ENCODE measurements around the gene TBC1D8. TPM values are rescaled to one million over a fixed set of nuclear protein-coding genes. Genes with fewer than 3 reads are reported as not detected.

TBC1D8 gene
- total and polyA plus RNA-seq, 9 of the 15 experiments (the other 6 are each of a cell fraction or from before 2014, with no cell fraction given), result 0.36 to 1.3 (median 0.82) TPM

DNA sequence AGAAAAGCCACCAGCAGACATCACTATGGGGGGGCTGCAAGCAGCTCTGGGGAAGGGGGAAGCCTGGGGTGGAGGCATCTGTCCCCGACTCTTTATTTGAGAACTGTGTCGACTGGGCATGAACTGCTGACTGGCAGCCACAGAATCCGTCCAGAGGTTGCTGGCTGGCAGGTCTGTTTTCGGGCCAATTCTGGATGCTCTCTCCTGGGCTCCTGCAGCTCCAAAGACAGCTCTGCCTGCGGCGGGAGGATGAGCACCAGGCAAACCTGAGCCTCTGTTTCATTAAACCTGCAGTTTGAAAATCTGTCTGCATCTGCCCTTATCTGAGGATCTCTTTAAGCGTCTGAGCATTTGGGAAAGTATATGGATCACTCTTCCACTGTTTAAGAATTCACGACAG is 183.5 kb downstream of the TBC1D8 start:
- in situ Hi-C loops (cut with MboI), result no loop called here
- no peak for FAIRE-seq
- intact Hi-C loops (cut with micrococcal nuclease), result no loop called here
- ChIA-PET POLR2A (no interaction called here), CTCF (ENCODE audit: low intra/inter-chr PET ratio) (no interaction called here)
- no peaks in the 10 kb centered on the region for H3K9me3 ChIP-seq (replicated peaks; ENCODE audit: control insufficient read depth, insufficient read depth, low read depth, low read length)
- no peaks in the 10 kb centered on the region for H4K20me1 ChIP-seq (replicated peaks; ENCODE audit: control insufficient read depth, insufficient read depth, low read length)
- no peak overlapping the region for H3K27ac ChIP-seq (ENCODE audit: extremely low read depth, low read depth, low read length)
- H3K27me3 ChIP-seq (ENCODE audit: control insufficient read depth in 2 of 2, insufficient read depth in 2 of 2, low read length in 2 of 2), result peaks cover 50 to 80% of the 10 kb centered on the region in 2 experiments; a peak in 4 of 5 replicates
- H3K36me3 ChIP-seq (ENCODE audit: control insufficient read depth, insufficient read depth, low read length), result no peaks in the 10 kb centered on the region
- H3K4me1 ChIP-seq (replicated peaks in 1 of 2; ENCODE audit: control insufficient read depth in 2 of 2, insufficient read depth in 2 of 2, low read length in 2 of 2), result peaks cover 0 to 3% of the 10 kb centered on the region in 2 experiments; a peak in 1 of 5 replicates
- H3K9me1 ChIP-seq (ENCODE audit: control insufficient read depth, insufficient read depth, low read length), result no peaks in the 10 kb centered on the region
- H3K4me3 ChIP-seq, result no peak overlapping the region
- ATAC-seq, result no peak
- WGBS (ENCODE audit: insufficient coverage, low coverage, missing lambda C conversion rate), result 2% methylated on average over 8 of the region's 8 CpGs
- no peak overlapping the region for H3K4me2 ChIP-seq (ENCODE audit: insufficient read depth, low read length)
- H3K79me2 ChIP-seq (ENCODE audit: control insufficient read depth, insufficient read depth, low read length), result no peaks in the 10 kb centered on the region
- H2AFZ ChIP-seq (ENCODE audit: low read depth, low read length), result no peak overlapping the region
- no peak for DNase-seq (ENCODE audit: extremely low read depth in 1 of 4, low spot score in 3 of 4)
- no TSS peak for BruUV-seq (replicated peaks)
- no peak overlapping the region for H3K9ac ChIP-seq (ENCODE audit: insufficient read depth in 1 of 2, low read depth in 2 of 2, low read length in 2 of 2)
- no peak for TF ChIP-seq BCL6 (CRISPR knock-in tag; IDR thresholded peaks at IDR 0.05)
- TF ChIP-seq, protein P1, sequence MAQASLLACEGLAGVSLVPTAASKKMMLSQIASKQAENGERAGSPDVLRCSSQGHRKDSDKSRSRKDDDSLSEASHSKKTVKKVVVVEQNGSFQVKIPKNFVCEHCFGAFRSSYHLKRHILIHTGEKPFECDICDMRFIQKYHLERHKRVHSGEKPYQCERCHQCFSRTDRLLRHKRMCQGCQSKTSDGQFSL (CRISPR knock-in tag; IDR thresholded peaks at IDR 0.05), result no peak
- TF ChIP-seq, protein P1 (tag; IDR thresholded peaks at IDR 0.05), result no peak
- no peak for TF ChIP-seq ZNF212 (CRISPR knock-in tag; IDR thresholded peaks at IDR 0.05)
- no peak for TF ChIP-seq CCNT2 (IDR thresholded peaks at IDR 0.05; ENCODE audit: borderline replicate concordance, extremely low read depth, insufficient read length, low read depth, low read length)
- TF ChIP-seq TRIM24 (IDR thresholded peaks at IDR 0.05), result no peak
- TF ChIP-seq, protein P2, sequence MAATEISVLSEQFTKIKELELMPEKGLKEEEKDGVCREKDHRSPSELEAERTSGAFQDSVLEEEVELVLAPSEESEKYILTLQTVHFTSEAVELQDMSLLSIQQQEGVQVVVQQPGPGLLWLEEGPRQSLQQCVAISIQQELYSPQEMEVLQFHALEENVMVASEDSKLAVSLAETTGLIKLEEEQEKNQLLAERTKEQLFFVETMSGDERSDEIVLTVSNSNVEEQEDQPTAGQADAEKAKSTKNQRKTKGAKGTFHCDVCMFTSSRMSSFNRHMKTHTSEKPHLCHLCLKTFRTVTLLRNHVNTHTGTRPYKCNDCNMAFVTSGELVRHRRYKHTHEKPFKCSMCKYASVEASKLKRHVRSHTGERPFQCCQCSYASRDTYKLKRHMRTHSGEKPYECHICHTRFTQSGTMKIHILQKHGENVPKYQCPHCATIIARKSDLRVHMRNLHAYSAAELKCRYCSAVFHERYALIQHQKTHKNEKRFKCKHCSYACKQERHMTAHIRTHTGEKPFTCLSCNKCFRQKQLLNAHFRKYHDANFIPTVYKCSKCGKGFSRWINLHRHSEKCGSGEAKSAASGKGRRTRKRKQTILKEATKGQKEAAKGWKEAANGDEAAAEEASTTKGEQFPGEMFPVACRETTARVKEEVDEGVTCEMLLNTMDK (IDR thresholded peaks at IDR 0.05; ENCODE audit: borderline replicate concordance, insufficient read depth, low read depth, low read length, poor library complexity, severe bottlenecking), result no peak
- no peak for TF ChIP-seq RBM15 (IDR thresholded peaks at IDR 0.05; ENCODE audit: insufficient read depth, low read length)
- TF ChIP-seq, protein P3, sequence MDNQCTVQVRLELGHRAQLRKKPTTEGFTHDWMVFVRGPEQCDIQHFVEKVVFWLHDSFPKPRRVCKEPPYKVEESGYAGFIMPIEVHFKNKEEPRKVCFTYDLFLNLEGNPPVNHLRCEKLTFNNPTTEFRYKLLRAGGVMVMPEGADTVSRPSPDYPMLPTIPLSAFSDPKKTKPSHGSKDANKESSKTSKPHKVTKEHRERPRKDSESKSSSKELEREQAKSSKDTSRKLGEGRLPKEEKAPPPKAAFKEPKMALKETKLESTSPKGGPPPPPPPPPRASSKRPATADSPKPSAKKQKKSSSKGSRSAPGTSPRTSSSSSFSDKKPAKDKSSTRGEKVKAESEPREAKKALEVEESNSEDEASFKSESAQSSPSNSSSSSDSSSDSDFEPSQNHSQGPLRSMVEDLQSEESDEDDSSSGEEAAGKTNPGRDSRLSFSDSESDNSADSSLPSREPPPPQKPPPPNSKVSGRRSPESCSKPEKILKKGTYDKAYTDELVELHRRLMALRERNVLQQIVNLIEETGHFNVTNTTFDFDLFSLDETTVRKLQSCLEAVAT (IDR thresholded peaks at IDR 0.05), result no peak
- TF ChIP-seq ZNF354B (CRISPR knock-in tag; IDR thresholded peaks at IDR 0.05), result no peak
- TF ChIP-seq BRF1 (IDR thresholded peaks at IDR 0.05; ENCODE audit: borderline replicate concordance, extremely low read depth, insufficient read length), result no peak
- TF ChIP-seq, protein P4, sequence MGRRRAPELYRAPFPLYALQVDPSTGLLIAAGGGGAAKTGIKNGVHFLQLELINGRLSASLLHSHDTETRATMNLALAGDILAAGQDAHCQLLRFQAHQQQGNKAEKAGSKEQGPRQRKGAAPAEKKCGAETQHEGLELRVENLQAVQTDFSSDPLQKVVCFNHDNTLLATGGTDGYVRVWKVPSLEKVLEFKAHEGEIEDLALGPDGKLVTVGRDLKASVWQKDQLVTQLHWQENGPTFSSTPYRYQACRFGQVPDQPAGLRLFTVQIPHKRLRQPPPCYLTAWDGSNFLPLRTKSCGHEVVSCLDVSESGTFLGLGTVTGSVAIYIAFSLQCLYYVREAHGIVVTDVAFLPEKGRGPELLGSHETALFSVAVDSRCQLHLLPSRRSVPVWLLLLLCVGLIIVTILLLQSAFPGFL (CRISPR knock-in tag; IDR thresholded peaks at IDR 0.05), result no peak
- TF ChIP-seq HMGN3 (IDR thresholded peaks at IDR 0.05; ENCODE audit: borderline replicate concordance, extremely low read depth, insufficient read length, low read depth, low read length), result no peak
- no peak for TF ChIP-seq NFATC3 (IDR thresholded peaks at IDR 0.05)
- TF ChIP-seq ZKSCAN8 (CRISPR knock-in tag; IDR thresholded peaks at IDR 0.05), result no peak
- TF ChIP-seq NR3C1 (CRISPR knock-in tag; IDR thresholded peaks at IDR 0.05), result no peak
- no peak for TF ChIP-seq TBL1XR1 (IDR thresholded peaks at IDR 0.05; ENCODE audit: low read length in 2 of 2)
- TF ChIP-seq SRSF3 (IDR thresholded peaks at IDR 0.05; ENCODE audit: insufficient read depth, low read length), result no peak
- TF ChIP-seq PRPF4 (IDR thresholded peaks at IDR 0.05; ENCODE audit: insufficient read depth, low read depth, low read length, poor library complexity, severe bottlenecking), result no peak

All from K562 (cell line).